GM12891 (cell line): Measurements from ENCODE around the gene GOLPH3. TPM values are rescaled to one million over a fixed set of nuclear protein-coding genes. Genes with fewer than 3 reads are reported as not detected.
"Not testable (repeated sequence)": the region's sequence is repeated elsewhere in the genome, so short reads cannot be mapped to it uniquely, and the experiment has no call there.

ENCODE experiments used
- DNase-seq: peaks from one replicate; pipeline ENCODE4 v3.0.0; 2011; ENCODE audit warnings: low spot score; ENCODE audit not compliant: insufficient read length
- FAIRE-seq: peaks from 2 replicates; lab custom pipeline; 2011; peaks lifted over from hg19 to GRCh38; lab: Jason Lieb, UNC
- PAX5 ChIP-seq: IDR thresholded peaks from 2 replicates; pipeline ENCODE4 v1.6.1; 2011; ENCODE audit warnings: low read length, moderate library complexity, mild to moderate bottlenecking; ENCODE audit not compliant: insufficient read depth, severe bottlenecking
- POLR2A ChIP-seq: IDR thresholded peaks from 2 replicates; pipeline ENCODE4 v1.6.1; 2011; ENCODE audit warnings: low read depth, low read length, control low read depth
- POLR2AphosphoS5 ChIP-seq: IDR thresholded peaks from 2 replicates; pipeline ENCODE4 v1.6.1; 2011; ENCODE audit warnings: low read depth, low read length, control low read depth
- POU2F2 ChIP-seq: IDR thresholded peaks from 2 replicates; pipeline ENCODE4 v1.6.1; 2011; ENCODE audit warnings: low read depth, mild to moderate bottlenecking, control low read depth, low read length, moderate library complexity
- SPI1 ChIP-seq: IDR thresholded peaks from 2 replicates; pipeline ENCODE4 v1.6.1; 2011; ENCODE audit warnings: low read depth, low read length, control low read depth
- TAF1 ChIP-seq: IDR thresholded peaks from 2 replicates; pipeline ENCODE4 v1.6.1; 2011; ENCODE audit warnings: low read depth, low read length, control low read depth
- polyA plus RNA-seq: library from polyadenylated mRNA; unstranded; fragments of >200 nt; gene quantifications from one replicate; pipeline ENCODE4 v1.2.1, GENCODE V29; 2012; ENCODE audit warnings: low read depth, missing spikeins, inconsistent platforms; ENCODE audit not compliant: missing spikeins

The GOLPH3 gene
- 24.8 TPM for polyA plus RNA-seq

DNA sequence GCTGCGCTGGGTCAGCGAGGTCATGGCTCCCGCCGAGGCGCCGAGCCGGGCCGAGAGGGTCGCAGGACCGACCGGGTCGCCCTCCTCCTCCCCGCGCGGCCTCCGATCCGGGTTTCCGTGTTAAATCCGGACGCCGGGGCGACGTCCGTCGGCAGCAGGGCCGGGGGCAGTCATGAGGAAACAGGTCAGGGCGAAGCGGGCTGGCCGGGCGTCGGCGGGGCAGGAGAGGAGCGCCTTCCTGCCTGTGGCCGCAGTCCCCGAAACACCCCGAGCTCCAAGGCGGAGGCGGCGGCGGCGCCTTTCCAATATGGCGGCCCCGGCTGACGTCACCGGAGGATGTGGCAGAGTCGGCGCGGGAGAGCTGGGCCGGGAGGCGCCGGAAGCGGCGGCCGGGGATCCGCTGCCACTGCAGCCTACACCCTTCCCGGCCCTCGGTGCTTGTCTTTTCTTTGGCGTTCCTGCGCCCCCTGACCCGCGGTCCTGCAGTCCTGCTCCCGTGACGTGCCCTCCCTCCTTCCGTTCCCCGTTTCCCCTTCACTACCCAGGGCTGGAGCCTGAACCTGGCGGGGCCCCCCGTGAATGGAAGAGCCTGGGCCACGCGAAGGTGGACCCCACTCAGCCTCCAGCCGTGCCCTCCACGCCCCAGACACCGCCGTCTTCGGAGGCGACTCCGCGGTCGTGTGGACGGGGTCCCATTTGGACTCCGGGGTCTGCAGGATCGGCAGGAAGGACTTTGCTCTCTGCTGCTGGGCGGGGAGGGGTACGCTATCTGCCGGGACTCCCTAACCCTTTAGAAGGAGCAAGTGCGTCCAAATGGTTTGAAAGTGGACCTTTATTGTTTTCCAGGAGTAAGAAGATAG lies at the start of gene GOLPH3:
TSS of gene GOLPH3 (minus strand) at position 309 of the 860 bp plus-strand sequence. CDS start at position 24, 285 bp downstream.
- TF ChIP-seq POLR2AphosphoS5 (peak; percentile 82), POU2F2 (peak; percentile 33; the same call in 1 of the 2 replicates), SPI1 (no peak), TAF1 (peak; percentile 73), POLR2A (peak; percentile 91), PAX5 (no peak)
- DNase-seq (peak; percentile 84), FAIRE-seq (peak; percentile 84)

DNA sequence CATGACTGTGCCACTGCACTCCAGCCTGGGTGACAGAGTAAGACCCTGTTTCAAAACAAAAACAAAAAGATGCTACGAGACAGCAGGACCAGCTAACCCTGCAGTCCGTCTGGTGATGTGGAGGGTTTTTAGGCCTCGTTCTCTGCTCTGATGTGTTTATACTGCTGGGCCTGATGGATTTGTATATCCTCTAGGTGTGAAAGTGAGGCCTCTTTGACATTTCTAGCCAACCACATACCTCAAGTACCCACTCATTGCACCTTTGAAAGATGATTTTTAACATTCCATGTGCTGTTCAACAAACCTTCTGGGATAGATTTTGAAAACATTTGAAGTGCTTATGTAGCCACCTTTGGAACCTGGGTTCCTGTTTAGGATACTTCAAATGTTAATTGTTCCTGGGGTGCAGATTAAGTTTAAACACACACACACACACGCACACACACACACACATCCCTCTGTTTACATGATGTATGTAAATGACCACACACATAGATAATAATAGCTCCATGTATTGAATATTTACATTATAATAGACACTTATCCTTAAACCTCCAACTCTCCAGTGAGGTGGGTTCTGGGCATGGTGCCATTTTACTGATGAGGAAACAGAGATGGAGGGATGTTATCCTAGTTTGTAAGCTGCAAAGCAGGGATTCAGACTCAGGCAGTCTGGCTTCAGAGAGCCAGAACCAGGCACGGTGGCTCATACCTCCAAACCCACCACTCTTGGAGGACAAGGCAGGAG lies 48.8 kb upstream of the GOLPH3 start:
- TF ChIP-seq SPI1 (no peak), PAX5 (no peak), POLR2A (no peak), TAF1 (no peak), POLR2AphosphoS5 (no peak), POU2F2 (no peak)
- DNase-seq, result no peak
- FAIRE-seq, result no peak

DNA sequence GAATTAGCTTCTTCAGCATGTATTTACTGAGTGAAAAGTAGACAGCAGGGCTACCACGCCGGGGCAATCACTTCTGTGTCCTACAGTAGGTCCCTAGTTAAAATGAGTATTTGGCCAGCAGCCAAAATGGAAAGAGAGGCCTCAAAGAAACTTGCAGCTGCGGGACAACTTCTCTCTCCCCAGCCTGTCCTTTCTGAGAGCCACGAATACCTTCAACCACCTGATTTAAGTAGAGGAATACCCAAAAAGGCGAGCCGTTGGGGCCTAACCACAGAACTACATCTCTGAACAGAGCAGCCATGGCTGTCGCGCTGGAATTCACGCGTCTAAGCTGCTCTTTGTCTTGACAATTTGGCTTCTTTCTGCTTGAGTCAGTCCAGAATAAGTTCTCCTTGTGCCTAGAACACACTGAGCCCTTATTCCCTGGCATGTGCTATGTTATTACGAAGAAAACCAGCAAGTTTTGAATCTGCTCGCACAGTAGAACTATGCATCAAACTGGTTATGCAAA lies 43.8 kb upstream of the GOLPH3 start:
- DNase-seq, result no peak

DNA sequence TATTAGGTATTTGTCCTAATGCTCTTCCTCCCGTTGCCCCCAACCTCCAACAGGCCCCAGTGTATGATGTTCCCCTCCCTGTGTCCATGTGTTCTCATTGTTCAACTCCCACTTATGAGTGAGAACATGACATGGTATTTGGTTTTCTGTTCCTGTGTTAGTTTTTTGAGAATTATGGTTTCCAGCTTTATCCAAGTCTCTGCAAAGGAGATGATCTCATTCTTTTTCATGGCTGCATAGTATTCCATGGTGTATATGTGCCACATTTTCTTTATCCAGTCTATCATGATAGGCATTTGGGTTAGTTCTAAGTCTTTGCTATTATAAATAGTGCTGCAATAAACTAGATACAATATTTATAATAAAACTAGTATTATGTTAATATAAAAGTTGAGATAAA lies 40.2 kb upstream of the GOLPH3 start:
- not testable (repeated sequence) for FAIRE-seq, DNase-seq

More for the DNA sequence above, 43.8 kb upstream of the GOLPH3 start:
- no peak for TF ChIP-seq TAF1
- TF ChIP-seq POU2F2, result no peak
- TF ChIP-seq PAX5, result no peak
- TF ChIP-seq SPI1, result no peak
- TF ChIP-seq POLR2AphosphoS5, result no peak
- no peak for TF ChIP-seq POLR2A
- FAIRE-seq, result no peak

DNA sequence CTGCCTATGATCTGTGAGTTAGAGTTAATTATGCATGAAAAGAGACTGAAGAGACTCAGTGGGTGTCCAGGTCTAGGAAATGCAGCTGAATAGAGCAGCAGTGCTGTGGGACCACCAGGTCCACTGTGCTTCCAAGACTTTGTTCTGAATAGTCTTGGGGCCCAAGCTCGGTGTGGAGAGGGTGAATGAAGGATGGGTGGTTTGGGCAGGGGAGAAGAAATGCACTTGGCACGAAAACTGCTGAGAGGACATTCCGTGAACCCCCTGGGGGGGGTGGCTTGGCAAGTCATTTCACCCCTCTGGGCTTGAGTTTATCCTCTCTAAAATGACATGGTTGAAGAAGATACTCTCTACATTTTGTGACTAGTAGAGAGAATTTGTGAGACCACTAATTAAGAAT lies 36.0 kb upstream of the GOLPH3 start:
- TF ChIP-seq PAX5 (no peak), POU2F2 (no peak), POLR2A (no peak), TAF1 (no peak), SPI1 (no peak), POLR2AphosphoS5 (no peak)
- DNase-seq (no peak), FAIRE-seq (no peak)

DNA sequence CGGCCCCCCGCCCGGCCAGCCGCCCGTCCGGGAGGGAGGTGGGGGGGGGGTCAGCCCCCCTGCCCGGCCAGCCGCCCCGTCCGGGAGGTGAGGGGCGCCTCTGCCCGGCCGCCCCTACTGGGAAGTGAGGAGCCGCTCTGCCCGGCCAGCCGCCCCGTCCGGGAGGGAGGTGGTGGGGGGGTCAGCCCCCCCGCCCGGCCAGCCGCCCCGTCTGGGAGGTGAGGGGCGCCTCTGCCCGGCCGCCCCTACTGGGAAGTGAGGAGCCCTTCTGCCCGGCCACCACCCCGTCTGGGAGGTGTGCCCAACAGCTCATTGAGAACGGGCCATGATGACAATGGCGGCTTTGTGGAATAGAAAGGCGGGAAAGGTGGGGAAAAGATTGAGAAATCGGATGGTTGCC lies 34.7 kb upstream of the GOLPH3 start:
- FAIRE-seq, DNase-seq: not testable (repeated sequence)

DNA sequence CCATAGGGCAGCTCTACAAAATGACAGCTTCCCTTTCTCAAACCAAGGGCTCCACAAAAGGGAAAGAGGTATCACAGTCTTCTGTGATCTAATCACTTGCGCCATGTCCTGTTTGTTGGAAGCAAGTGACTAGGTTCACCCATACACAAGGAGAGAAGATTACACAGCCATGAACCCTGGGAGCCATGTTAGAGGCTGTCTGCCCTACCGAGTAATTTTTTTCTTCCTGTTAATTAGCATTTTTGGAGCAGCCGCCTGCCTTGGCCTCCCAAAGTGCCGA lies 33.2 kb upstream of the GOLPH3 start:
- FAIRE-seq (no peak), DNase-seq (no peak)
- TF ChIP-seq SPI1 (no peak), POLR2AphosphoS5 (no peak), POLR2A (no peak), PAX5 (no peak), POU2F2 (no peak), TAF1 (no peak)

DNA sequence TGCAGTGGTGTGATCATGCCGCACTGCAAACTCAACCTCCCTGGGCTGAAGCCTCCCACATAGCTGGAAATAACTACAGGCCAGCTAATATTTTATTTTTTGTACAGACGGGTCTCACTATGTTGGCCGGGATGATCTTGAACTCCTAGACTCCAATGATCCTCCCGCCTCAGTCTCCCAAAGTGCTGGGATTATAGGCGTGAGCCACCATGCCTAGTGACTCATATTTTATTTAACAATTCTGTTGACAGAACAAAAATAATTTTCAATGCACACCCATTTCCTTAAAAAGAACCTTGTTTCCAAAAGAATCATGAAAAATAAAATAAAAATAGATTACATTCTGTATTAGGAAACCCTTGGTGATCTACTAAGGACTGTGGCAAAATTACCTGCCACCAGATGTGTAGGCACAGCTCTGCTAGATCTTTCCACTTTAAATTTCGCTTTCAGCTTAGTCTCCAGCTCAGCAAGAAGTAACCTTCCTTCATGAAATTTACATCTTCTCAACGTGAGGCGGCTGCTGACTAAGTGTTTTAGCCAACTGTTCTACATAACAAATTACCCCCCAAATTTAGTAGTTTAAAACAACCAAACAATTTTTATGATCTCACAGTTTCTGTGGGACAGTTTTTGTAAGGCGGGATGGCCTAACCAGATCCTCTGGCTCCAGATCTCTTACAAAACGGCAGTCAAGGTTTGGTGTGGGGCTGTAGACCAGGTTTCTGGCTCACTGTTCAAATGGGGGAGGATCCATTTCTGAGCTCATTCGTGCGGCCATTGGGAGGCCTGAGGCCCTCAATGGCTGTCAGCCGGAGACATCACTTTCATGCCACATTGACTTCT lies 32.6 kb upstream of the GOLPH3 start:
- TF ChIP-seq TAF1, result no peak; the same call in 1 of the 2 replicates
- no peak for TF ChIP-seq SPI1
- TF ChIP-seq POU2F2, result no peak
- no peak for TF ChIP-seq POLR2AphosphoS5
- no peak for TF ChIP-seq PAX5
- TF ChIP-seq POLR2A, result no peak
- DNase-seq (no peak), FAIRE-seq (peak; percentile 58)

DNA sequence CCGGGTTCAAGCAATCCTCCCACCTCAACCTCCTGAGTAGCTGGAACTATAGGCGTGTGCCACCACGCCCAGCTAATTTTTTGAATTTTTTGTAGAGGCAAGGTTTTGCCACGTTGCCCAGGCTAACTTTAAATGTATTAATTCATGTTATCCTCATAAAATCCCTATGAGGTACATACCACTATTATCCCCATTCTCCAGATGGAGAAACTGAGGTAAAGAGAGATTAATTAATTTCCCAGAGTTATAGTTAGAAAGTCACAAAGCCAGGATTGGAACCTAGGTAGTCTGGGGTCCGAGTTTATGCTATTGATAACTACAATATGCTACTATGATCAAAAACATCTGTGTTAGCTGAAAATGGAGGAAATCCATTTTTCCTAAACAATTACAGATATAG lies 31.9 kb upstream of the GOLPH3 start:
- no peak for DNase-seq
- TF ChIP-seq POLR2A (no peak), TAF1 (no peak), POU2F2 (no peak), POLR2AphosphoS5 (no peak), PAX5 (no peak)
- no peak for FAIRE-seq
